ENCODE measurements around the gene SLC25A10.

The SLC25A10 gene

GRCh38 chr17:81680150-81680549 lies 31.9 kb upstream of the SLC25A10 start:
- Histone ChIP-seq H3K36me3 (ENCODE audit: insufficient read depth, low read length) (peaks cover 6% of the 10 kb centered on the region), H2AFZ (ENCODE audit: low read depth, low read length) (no peak overlapping the region), H3K4me3 (ENCODE audit: low read length) (no peak overlapping the region), H3K9me3 (ENCODE audit: low read length) (no peaks in the 10 kb centered on the region), H3K4me1 (ENCODE audit: insufficient read depth, low read length) (peaks cover 16% of the 10 kb centered on the region), H3K27me3 (ENCODE audit: insufficient read depth, low read length) (no peaks in the 10 kb centered on the region)

- Histone ChIP-seq H3K9me3 (ENCODE audit: low read length) (no peaks in the 10 kb centered on the region), H3K4me1 (ENCODE audit: insufficient read depth, low read length) (peaks cover 21% of the 10 kb centered on the region), H3K4me3 (ENCODE audit: low read length) (no peak overlapping the region), H2AFZ (ENCODE audit: low read depth, low read length) (no peak overlapping the region), H3K36me3 (ENCODE audit: insufficient read depth, low read length) (peaks cover 11% of the 10 kb centered on the region), H3K27me3 (ENCODE audit: insufficient read depth, low read length) (no peaks in the 10 kb centered on the region)
Observed at GRCh38 chr17:81681672-81682071, 30.4 kb upstream of the SLC25A10 start.

GRCh38 chr17:81682565-81683207 lies 29.4 kb upstream of the SLC25A10 start:
- peaks cover 21% of the 10 kb centered on the region for H3K4me1 ChIP-seq (ENCODE audit: insufficient read depth, low read length)
- no peaks in the 10 kb centered on the region for H3K9me3 ChIP-seq (ENCODE audit: low read length)
- peaks cover 21% of the 10 kb centered on the region for H3K36me3 ChIP-seq (ENCODE audit: insufficient read depth, low read length)
- no peak overlapping the region for H2AFZ ChIP-seq (ENCODE audit: low read depth, low read length)
- no peaks in the 10 kb centered on the region for H3K27me3 ChIP-seq (ENCODE audit: insufficient read depth, low read length)
- H3K4me3 ChIP-seq (ENCODE audit: low read length), result peak overlapping the region; percentile 86

- Histone ChIP-seq H3K9me3 (ENCODE audit: low read length) (no peaks in the 10 kb centered on the region), H3K27me3 (ENCODE audit: insufficient read depth, low read length) (no peaks in the 10 kb centered on the region), H3K36me3 (ENCODE audit: insufficient read depth, low read length) (peaks cover 24% of the 10 kb centered on the region), H3K4me1 (ENCODE audit: insufficient read depth, low read length) (peaks cover 21% of the 10 kb centered on the region), H3K4me3 (ENCODE audit: low read length) (peak overlapping the region; percentile 86), H2AFZ (ENCODE audit: low read depth, low read length) (peak overlapping the region; percentile 20)
Observed at GRCh38 chr17:81683208-81683583, 28.9 kb upstream of the SLC25A10 start.

- Histone ChIP-seq H3K9me3 (ENCODE audit: low read length) (no peaks in the 10 kb centered on the region), H2AFZ (ENCODE audit: low read depth, low read length) (peak within 1 kb of the TSS; percentile 20), H3K36me3 (ENCODE audit: insufficient read depth, low read length) (peaks cover 30% of the 10 kb centered on the region), H3K27me3 (ENCODE audit: insufficient read depth, low read length) (no peaks in the 10 kb centered on the region), H3K4me1 (ENCODE audit: insufficient read depth, low read length) (peaks cover 21% of the 10 kb centered on the region), H3K4me3 (ENCODE audit: low read length) (peak within 1 kb of the TSS; percentile 86)
Observed at GRCh38 chr17:81683584-81684441, 28.3 kb upstream of the SLC25A10 start, which contains the start of the genes ARL16 and HGS. TSS of gene ARL16 (minus strand) at chr17:81683797. CDS start at chr17:81683753, 44 bp downstream. TSS of gene HGS (plus strand) at chr17:81684011. CDS start at chr17:81684067, 56 bp downstream.

GRCh38 chr17:81684442-81684911 lies 27.6 kb upstream of the SLC25A10 start:
- peak overlapping the region; percentile 86 for H3K4me3 ChIP-seq (ENCODE audit: low read length)
- H3K4me1 ChIP-seq (ENCODE audit: insufficient read depth, low read length), result peaks cover 21% of the 10 kb centered on the region
- H3K36me3 ChIP-seq (ENCODE audit: insufficient read depth, low read length), result peaks cover 36% of the 10 kb centered on the region
- no peak overlapping the region for H2AFZ ChIP-seq (ENCODE audit: low read depth, low read length)
- no peaks in the 10 kb centered on the region for H3K9me3 ChIP-seq (ENCODE audit: low read length)
- H3K27me3 ChIP-seq (ENCODE audit: insufficient read depth, low read length), result no peaks in the 10 kb centered on the region

- H3K36me3 ChIP-seq (ENCODE audit: insufficient read depth, low read length), result peaks cover 42% of the 10 kb centered on the region
- peak overlapping the region; percentile 86 for H3K4me3 ChIP-seq (ENCODE audit: low read length)
- no peaks in the 10 kb centered on the region for H3K9me3 ChIP-seq (ENCODE audit: low read length)
- H3K27me3 ChIP-seq (ENCODE audit: insufficient read depth, low read length), result no peaks in the 10 kb centered on the region
- no peak overlapping the region for H2AFZ ChIP-seq (ENCODE audit: low read depth, low read length)
- peaks cover 21% of the 10 kb centered on the region for H3K4me1 ChIP-seq (ENCODE audit: insufficient read depth, low read length)
Observed at GRCh38 chr17:81685108-81685507, 27.0 kb upstream of the SLC25A10 start.

- Histone ChIP-seq H3K9me3 (ENCODE audit: low read length) (no peaks in the 10 kb centered on the region), H2AFZ (ENCODE audit: low read depth, low read length) (no peak overlapping the region), H3K36me3 (ENCODE audit: insufficient read depth, low read length) (peaks cover 51% of the 10 kb centered on the region), H3K4me3 (ENCODE audit: low read length) (no peak overlapping the region), H3K27me3 (ENCODE audit: insufficient read depth, low read length) (no peaks in the 10 kb centered on the region), H3K4me1 (ENCODE audit: insufficient read depth, low read length) (peaks cover 21% of the 10 kb centered on the region)
Observed at GRCh38 chr17:81686614-81687013, 25.5 kb upstream of the SLC25A10 start.

- no peaks in the 10 kb centered on the region for H3K27me3 ChIP-seq (ENCODE audit: insufficient read depth, low read length)
- H3K4me3 ChIP-seq (ENCODE audit: low read length), result no peak overlapping the region
- H3K9me3 ChIP-seq (ENCODE audit: low read length), result no peaks in the 10 kb centered on the region
- no peak overlapping the region for H2AFZ ChIP-seq (ENCODE audit: low read depth, low read length)
- H3K36me3 ChIP-seq (ENCODE audit: insufficient read depth, low read length), result peaks cover 58% of the 10 kb centered on the region
- peaks cover 15% of the 10 kb centered on the region for H3K4me1 ChIP-seq (ENCODE audit: insufficient read depth, low read length)
Observed at GRCh38 chr17:81687770-81688541, 24.1 kb upstream of the SLC25A10 start.

- no peak overlapping the region for H2AFZ ChIP-seq (ENCODE audit: low read depth, low read length)
- H3K9me3 ChIP-seq (ENCODE audit: low read length), result no peaks in the 10 kb centered on the region
- no peaks in the 10 kb centered on the region for H3K27me3 ChIP-seq (ENCODE audit: insufficient read depth, low read length)
- peaks cover 15% of the 10 kb centered on the region for H3K4me1 ChIP-seq (ENCODE audit: insufficient read depth, low read length)
- peaks cover 64% of the 10 kb centered on the region for H3K36me3 ChIP-seq (ENCODE audit: insufficient read depth, low read length)
- no peak overlapping the region for H3K4me3 ChIP-seq (ENCODE audit: low read length)
Observed at GRCh38 chr17:81688616-81689015, 23.5 kb upstream of the SLC25A10 start.

- H3K4me1 ChIP-seq (ENCODE audit: insufficient read depth, low read length), result peaks cover 6% of the 10 kb centered on the region
- no peaks in the 10 kb centered on the region for H3K9me3 ChIP-seq (ENCODE audit: low read length)
- H2AFZ ChIP-seq (ENCODE audit: low read depth, low read length), result no peak overlapping the region
- peaks cover 78% of the 10 kb centered on the region for H3K36me3 ChIP-seq (ENCODE audit: insufficient read depth, low read length)
- H3K27me3 ChIP-seq (ENCODE audit: insufficient read depth, low read length), result no peaks in the 10 kb centered on the region
- H3K4me3 ChIP-seq (ENCODE audit: low read length), result no peak overlapping the region
Observed at GRCh38 chr17:81690066-81690465, 22.0 kb upstream of the SLC25A10 start.

- Histone ChIP-seq H3K9me3 (ENCODE audit: low read length) (no peaks in the 10 kb centered on the region), H3K27me3 (ENCODE audit: insufficient read depth, low read length) (no peaks in the 10 kb centered on the region), H3K4me1 (ENCODE audit: insufficient read depth, low read length) (peaks cover 1% of the 10 kb centered on the region), H2AFZ (ENCODE audit: low read depth, low read length) (no peak overlapping the region), H3K4me3 (ENCODE audit: low read length) (no peak overlapping the region), H3K36me3 (ENCODE audit: insufficient read depth, low read length) (peaks cover 83% of the 10 kb centered on the region)
Observed at GRCh38 chr17:81690549-81690948, 21.5 kb upstream of the SLC25A10 start.

GRCh38 chr17:81691196-81691595 lies 20.9 kb upstream of the SLC25A10 start:
- no peaks in the 10 kb centered on the region for H3K9me3 ChIP-seq (ENCODE audit: low read length)
- H3K4me3 ChIP-seq (ENCODE audit: low read length), result no peak overlapping the region
- H3K36me3 ChIP-seq (ENCODE audit: insufficient read depth, low read length), result peaks cover 89% of the 10 kb centered on the region
- H3K4me1 ChIP-seq (ENCODE audit: insufficient read depth, low read length), result no peaks in the 10 kb centered on the region
- no peak overlapping the region for H2AFZ ChIP-seq (ENCODE audit: low read depth, low read length)
- H3K27me3 ChIP-seq (ENCODE audit: insufficient read depth, low read length), result no peaks in the 10 kb centered on the region
